Skeletal muscle satellite cell (primary cell): ENCODE data around the gene KCNK6.

Experiments
- H3K27me3 ChIP-seq: 2 replicates; pipeline ENCODE4 v1.7.0; 2013; ENCODE audit warnings: low read length; ENCODE audit not compliant: control insufficient read depth, insufficient read depth
- H3K36me3 ChIP-seq: 2 replicates; pipeline ENCODE4 v1.7.0; 2013; ENCODE audit warnings: mild to moderate bottlenecking, control low read depth, low read length; ENCODE audit not compliant: insufficient read depth
- H3K4me1 ChIP-seq: 2 replicates; pipeline ENCODE4 v1.7.0; 2013; ENCODE audit warnings: low read length; ENCODE audit not compliant: control insufficient read depth, insufficient read depth
- H3K4me2 ChIP-seq: 2 replicates; pipeline ENCODE4 v1.7.0; 2013; ENCODE audit warnings: mild to moderate bottlenecking, low read length
- H3K4me3 ChIP-seq: 2 replicates; pipeline ENCODE4 v1.7.0; 2013; ENCODE audit warnings: low read length
- H3K9ac ChIP-seq: 2 replicates; pipeline ENCODE4 v1.7.0; 2013; ENCODE audit warnings: mild to moderate bottlenecking, low read depth, low read length, moderate library complexity
- H3K9me3 ChIP-seq: replicated peaks from 2 replicates; pipeline ENCODE4 v1.7.0; 2013; ENCODE audit warnings: mild to moderate bottlenecking, control low read depth, low read length

KCNK6 gene

DNA sequence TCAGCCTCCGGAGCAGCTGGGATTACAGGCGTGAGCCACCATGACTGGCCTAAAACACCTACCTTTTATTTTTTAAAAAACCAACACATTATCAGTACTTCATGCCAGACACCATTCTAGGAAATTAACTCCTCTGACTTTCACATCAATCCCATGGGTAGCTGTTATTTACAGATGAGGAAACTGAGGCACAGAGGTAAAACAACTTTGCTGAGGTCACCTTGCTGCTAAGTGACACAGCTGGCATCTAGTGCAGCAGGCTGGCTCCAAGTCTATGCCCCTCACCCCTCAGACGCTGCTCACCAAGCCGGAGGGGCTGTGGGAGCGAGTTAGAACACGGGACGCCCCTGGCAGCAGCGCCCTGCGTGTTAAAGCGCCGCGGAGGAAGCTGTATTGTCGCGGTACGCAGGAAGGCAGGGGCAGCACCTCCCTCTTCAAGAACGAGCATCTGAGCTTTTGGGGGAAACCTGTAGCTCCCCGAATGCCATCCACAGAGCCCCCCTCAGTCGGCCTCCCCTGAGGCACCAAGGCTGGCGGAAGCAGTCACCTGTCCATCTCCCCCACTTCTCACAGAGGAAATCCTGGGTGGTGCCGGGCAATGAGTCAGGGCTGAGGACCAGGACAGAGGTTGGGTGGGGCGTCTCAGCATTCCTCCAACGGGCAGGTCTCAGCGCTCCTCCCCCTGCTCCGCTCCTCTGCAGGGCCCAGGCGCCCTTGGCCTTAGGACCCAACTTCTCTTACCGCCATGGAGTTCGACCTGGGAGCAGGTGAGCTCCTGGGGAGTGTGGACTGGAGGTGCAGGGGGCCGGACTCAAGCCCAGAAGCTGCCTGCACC, 15.9 kb upstream of the KCNK6 start, which contains the start of gene C19orf33:
Gene C19orf33 (plus strand): TSS at position 735 of the 835 bp plus-strand sequence. CDS start 11 bp downstream, at position 746.
- no peak within 1 kb of the TSS for H3K4me3 ChIP-seq

DNA sequence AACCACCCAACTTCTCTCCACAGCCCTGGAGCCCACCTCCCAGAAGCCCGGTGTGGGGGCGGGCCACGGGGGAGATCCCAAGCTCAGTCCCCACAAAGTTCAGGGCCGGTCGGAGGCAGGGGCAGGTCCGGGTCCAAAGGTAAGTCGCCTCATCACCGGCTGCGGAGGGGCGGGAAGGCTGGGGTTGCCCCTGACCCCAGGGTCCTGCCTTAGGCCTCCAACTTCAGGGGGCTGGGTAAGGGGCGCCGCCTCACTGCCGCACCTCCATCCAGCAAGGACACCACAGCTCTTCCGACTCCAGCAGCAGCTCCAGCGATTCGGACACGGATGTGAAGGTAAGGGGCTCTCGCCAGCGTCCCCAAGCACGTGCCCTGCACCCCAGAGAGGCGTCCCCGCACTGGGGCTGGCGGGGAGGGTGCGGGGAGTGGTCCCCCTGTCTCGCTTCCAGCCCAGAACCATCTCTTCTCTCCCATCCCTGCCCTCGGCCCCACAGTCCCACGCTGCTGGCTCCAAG, 15.2 kb upstream of the KCNK6 start:
- Histone ChIP-seq H3K9ac (no peak overlapping the region), H3K36me3 (peaks cover 35% of the 10 kb centered on the region)

More for the DNA sequence above, 15.9 kb upstream of the KCNK6 start, which contains the start of gene C19orf33:
- peaks cover 29% of the 10 kb centered on the region for H3K4me1 ChIP-seq
- H3K9ac ChIP-seq, result no peak within 1 kb of the TSS
- no peaks in the 10 kb centered on the region for H3K27me3 ChIP-seq
- peaks cover 35% of the 10 kb centered on the region for H3K36me3 ChIP-seq
- H3K4me2 ChIP-seq, result no peak within 1 kb of the TSS
- no peaks in the 10 kb centered on the region for H3K9me3 ChIP-seq

DNA sequence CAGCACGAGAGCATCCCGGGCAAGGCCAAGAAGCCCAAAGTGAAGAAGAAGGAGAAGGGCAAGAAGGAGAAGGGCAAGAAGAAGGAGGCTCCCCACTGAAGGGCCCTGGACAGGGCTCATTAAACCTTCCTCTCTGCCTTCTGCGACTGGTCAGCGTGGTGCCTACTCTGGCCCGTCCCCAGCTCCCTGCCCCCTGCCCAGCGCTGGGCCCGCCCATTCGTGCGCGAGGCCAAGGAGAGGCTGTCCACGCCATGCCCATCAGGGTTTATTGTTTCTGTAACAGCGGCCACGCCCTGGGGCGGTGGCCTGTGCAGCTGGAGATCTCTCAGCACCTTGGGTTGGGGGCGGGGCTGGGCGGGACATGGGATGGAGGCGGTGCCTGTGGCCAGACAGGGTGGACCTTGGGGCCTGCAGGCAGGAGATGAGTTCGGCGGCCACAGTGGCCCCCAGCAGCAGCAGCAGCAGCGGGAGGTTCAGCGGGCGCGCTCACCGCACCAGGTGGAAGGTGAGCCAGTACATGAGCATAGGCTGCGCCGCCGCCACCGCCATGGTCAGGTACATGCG, 14.7 kb upstream of the KCNK6 start:
- Histone ChIP-seq H3K4me2 (no peak overlapping the region), H3K36me3 (peaks cover 35% of the 10 kb centered on the region), H3K9ac (no peak overlapping the region), H3K4me3 (no peak overlapping the region), H3K4me1 (peaks cover 23% of the 10 kb centered on the region), H3K27me3 (no peaks in the 10 kb centered on the region), H3K9me3 (no peaks in the 10 kb centered on the region)

More for the DNA sequence above, 15.2 kb upstream of the KCNK6 start:
- Histone ChIP-seq H3K4me2 (no peak overlapping the region), H3K4me3 (no peak overlapping the region), H3K4me1 (peaks cover 23% of the 10 kb centered on the region), H3K9me3 (no peaks in the 10 kb centered on the region), H3K27me3 (no peaks in the 10 kb centered on the region)

DNA sequence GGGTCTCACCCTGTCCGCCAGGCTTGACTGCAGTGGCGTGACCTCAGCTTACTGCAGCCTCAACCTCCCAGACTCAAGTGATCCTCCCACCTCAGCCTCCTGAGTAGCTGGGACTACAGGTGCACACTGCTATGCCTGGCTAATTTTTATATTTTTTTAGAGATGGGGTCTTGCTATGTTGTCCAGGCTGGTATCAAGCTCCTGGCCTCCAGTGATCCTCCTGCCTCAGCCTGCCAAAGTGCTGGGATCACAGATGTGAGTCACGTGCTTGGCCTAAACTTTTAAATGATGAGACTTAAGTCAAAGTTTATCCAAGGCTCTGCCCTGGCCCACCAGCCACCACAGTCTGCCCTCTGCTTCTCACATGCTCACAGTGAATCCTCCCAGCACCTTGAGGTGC, 13.4 kb upstream of the KCNK6 start:
- no peak overlapping the region for H3K4me2 ChIP-seq
- H3K4me3 ChIP-seq, result no peak overlapping the region
- H3K27me3 ChIP-seq, result no peaks in the 10 kb centered on the region
- H3K9me3 ChIP-seq, result no peaks in the 10 kb centered on the region
- H3K9ac ChIP-seq, result no peak overlapping the region
- peaks cover 13% of the 10 kb centered on the region for H3K4me1 ChIP-seq
- peaks cover 35% of the 10 kb centered on the region for H3K36me3 ChIP-seq

DNA sequence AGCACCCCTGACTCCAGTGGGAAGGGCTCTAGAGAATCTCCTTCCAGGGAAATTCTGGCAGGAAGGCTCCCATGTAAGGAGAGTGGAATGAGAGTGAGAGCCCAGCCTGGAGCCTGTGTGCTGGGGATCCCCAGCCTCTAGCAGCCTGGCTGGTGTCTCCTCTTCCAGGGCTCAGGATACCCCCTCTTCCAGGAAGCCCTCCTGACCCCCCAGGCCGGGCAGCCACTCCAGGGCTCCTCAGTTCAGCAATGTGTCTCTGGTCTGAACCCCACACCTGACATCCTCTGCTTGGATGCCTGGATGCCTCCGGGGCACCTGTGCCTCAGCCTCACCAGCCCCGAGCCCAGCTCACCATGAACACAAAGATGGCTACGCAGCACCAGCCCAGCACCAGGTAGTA, 12.6 kb upstream of the KCNK6 start:
- Histone ChIP-seq H3K4me2 (no peak overlapping the region), H3K36me3 (peaks cover 35% of the 10 kb centered on the region), H3K27me3 (no peaks in the 10 kb centered on the region), H3K4me3 (no peak overlapping the region), H3K9me3 (no peaks in the 10 kb centered on the region), H3K4me1 (peaks cover 10% of the 10 kb centered on the region), H3K9ac (no peak overlapping the region)

DNA sequence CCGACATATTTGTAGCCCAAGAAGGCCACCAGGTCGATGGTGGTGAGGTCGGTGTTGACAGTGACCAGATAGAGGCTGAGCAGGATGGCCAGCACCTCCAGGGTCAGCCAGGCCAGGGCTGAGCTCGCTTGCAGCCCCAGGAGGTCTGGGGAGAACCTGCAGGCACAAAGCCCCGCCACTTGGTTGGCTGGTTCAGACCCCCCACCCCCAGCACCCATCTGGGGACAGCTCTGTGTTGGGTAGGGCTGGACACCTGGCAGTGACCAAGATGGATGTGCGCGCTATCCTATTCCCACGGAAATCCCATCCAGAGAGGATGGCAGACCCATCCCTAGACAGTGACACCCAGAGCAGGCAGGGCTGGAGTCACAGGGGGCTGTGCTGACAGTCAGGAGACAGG, 12.0 kb upstream of the KCNK6 start:
- H3K9me3 ChIP-seq, result no peaks in the 10 kb centered on the region
- peaks cover 10% of the 10 kb centered on the region for H3K4me1 ChIP-seq
- no peak overlapping the region for H3K9ac ChIP-seq
- H3K4me3 ChIP-seq, result no peak overlapping the region
- H3K36me3 ChIP-seq, result peaks cover 35% of the 10 kb centered on the region
- H3K4me2 ChIP-seq, result no peak overlapping the region
- H3K27me3 ChIP-seq, result no peaks in the 10 kb centered on the region

DNA sequence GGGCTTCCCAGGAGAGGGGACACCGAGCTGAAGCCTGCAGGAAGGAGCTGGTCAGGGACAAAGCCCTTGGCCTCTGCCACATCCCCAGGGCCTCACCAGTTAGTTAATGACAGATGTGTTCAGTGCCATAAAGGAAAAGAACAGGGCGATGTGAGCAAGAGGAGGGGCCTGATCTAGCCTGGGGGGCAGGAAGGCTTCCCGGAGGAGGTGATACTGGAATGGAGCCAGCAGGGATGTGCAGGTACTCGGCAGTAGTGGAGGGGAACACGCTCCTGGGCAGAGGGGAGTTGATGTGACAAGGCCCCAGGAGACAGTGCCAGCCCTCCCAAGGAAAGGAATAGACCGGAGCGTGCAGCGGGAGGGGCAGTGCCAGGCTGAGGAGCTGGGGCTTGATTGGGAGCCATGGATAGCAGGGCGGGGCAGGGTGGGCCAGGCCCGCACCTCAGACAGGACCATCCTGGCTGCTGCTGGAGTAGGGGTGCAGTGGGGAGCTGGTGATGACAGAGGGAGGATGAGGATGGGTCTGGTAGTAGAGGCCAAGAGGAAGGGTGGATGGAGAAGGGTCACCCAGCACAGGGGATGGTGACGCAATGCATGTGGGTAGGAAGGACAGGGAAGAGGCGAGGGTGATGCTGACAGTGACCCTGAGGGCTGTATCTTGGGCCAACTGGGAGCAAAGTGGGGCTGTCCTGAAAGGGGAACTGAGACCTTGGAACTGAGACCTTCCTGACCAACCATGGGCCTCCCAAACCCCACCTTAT, 11.5 kb upstream of the KCNK6 start:
- Histone ChIP-seq H3K4me3 (no peak overlapping the region), H3K9ac (no peak overlapping the region), H3K4me2 (no peak overlapping the region), H3K27me3 (no peaks in the 10 kb centered on the region), H3K9me3 (no peaks in the 10 kb centered on the region), H3K36me3 (peaks cover 35% of the 10 kb centered on the region), H3K4me1 (peaks cover 10% of the 10 kb centered on the region)

DNA sequence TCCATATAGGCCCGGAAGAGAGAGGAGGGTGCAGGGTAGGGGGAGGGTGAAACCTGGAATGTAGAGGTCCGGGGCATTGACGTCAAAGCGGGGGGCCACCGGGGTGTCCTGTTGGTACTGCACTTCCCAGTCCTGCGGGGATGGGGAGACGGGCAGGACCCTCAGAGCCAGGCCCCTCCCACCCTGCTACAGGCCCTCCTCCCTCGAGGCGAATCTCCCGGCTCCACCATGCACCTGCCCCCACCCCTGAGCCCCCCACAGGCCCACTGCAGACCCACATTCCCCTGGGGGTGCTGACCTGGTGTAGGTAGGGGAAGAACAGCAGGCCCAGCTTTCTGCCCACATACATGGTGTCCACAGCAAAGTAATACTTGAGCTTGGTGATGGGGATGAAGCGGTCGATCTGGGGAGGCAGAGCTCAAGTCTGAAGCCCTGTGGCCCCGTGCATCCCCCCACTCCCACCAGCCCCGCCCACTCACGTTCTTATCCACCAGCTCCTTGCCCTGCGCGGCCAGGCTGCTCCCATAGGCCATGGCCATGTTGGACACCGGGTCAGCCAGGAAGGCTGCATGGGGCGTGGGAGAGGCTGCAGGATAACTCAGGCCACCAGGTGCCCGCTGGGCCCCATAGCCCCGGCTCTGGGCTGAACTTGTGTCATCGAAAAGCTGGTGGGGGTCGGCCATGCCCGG, 10.6 kb upstream of the KCNK6 start:
- no peak overlapping the region for H3K4me2 ChIP-seq
- no peak overlapping the region for H3K9ac ChIP-seq

DNA sequence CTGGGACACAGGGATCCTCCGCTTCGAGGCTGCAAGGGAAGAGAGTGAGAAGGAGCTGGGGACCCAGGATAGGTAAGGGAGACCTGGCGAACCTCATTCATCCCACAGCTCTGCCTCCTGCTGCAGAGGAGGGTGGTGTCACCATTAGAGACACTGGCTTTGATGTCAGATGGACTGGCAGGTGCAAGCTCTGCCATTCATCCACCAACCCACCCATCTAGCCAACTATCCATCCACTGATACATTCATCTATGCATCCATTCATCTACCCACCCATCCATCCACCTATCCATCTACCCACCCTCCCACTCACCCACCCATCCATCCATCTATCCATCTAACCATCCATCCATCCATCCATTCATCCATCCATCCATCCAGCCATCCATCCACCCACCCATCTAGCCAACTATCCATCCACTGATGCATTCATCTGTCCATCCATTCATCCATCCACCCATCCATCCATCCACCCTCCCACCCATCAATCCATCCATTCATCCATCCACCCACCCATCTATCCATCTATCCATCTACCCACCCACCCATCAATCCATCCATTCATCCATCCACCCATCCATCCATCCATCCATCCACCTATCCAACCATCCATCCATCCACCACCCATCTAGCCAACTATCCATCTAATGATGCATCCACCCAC, 9.9 kb upstream of the KCNK6 start:
- no peak overlapping the region for H3K4me3 ChIP-seq
- H3K4me2 ChIP-seq, result no peak overlapping the region
- peaks cover 24% of the 10 kb centered on the region for H3K36me3 ChIP-seq
- no peaks in the 10 kb centered on the region for H3K9me3 ChIP-seq
- no peaks in the 10 kb centered on the region for H3K27me3 ChIP-seq
- H3K4me1 ChIP-seq, result peaks cover 2% of the 10 kb centered on the region
- no peak overlapping the region for H3K9ac ChIP-seq

More for the DNA sequence above, 10.6 kb upstream of the KCNK6 start:
- peaks cover 4% of the 10 kb centered on the region for H3K4me1 ChIP-seq
- H3K4me3 ChIP-seq, result no peak overlapping the region
- H3K36me3 ChIP-seq, result peaks cover 29% of the 10 kb centered on the region
- no peaks in the 10 kb centered on the region for H3K27me3 ChIP-seq
- no peaks in the 10 kb centered on the region for H3K9me3 ChIP-seq

DNA sequence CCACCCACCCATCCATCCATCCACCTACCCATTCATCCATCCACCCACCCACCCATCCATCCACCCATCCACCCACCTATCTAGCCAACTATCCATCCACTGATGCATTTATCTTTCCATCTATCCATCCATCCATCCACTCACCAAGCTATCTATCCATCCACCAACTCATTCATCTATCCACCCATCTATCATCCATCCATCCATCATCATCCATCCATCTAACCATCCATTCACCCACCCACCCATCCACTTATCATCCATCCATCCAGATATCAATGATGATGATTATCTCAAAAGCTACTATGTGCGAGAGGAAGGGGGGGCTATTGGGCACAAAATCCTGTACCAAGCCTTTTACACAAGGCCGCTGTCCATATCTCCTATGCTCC, 9.4 kb upstream of the KCNK6 start:
- Histone ChIP-seq H3K4me1 (peaks cover 2% of the 10 kb centered on the region), H3K27me3 (no peaks in the 10 kb centered on the region), H3K4me3 (no peak overlapping the region), H3K36me3 (peaks cover 22% of the 10 kb centered on the region), H3K4me2 (no peak overlapping the region), H3K9me3 (no peaks in the 10 kb centered on the region), H3K9ac (no peak overlapping the region)
